NCI-H146 treated with DMSO at 0.1 percent for 48 hours (cell line): ENCODE measurements around the gene AFM.
"Not testable (repeated sequence)": the region's sequence is repeated elsewhere in the genome, so short reads cannot be mapped to it uniquely, and the experiment has no call there.

ENCODE experiments used
- DNase-seq: peaks from one replicate; lab custom pipeline; 2025; ENCODE audit not compliant: unreplicated experiment; lab: John Stamatoyannopoulos, UW

The AFM gene

GRCh38 chr4:73501664-73502265, 20.2 kb downstream of the AFM start:
- DNase-seq: no peak

GRCh38 chr4:73505567-73505966, 24.0 kb downstream of the AFM start:
- DNase-seq: no peak

- no peak for DNase-seq
Measured at GRCh38 chr4:73507541-73507940, 26.0 kb downstream of the AFM start.

DNA sequence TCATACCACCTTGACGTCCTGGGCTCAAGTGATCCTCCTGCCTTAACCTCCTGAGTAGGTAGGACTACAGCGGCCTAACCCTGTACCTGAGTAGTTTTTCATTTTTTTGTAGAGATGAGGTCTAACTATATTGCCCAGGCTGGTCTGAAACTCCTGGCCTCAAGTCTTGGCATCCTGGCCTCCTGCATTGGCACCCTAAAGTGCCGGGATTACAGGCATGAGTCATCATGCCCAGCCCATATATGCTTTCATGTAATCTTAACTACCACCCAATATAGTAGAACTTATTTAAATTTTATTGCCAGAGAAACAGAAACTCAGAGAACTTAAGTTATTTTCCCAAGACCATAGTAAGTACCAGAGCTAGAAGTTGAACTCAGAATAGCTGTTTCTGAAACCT, 27.1 kb downstream of the AFM start:
- no peak for DNase-seq

DNA sequence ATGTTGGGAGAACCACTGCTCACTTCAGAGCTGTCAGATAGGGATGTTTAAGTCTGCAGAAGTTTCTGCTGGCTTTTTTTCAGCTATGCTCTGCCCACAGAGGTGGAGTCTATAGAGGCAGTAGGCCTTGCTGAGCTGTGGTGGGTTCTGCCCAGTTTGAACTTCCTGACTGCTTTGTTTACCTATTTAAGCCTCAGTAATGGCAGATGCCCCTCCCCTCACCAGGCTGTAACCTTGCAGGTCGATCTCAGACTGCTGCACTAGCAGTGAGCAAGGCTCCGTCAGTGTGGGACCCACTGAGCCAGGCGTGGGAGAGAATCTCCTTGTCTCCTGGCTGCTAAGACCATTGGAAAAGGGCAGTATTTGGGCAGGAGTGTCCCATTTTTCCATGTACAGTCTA, 36.8 kb downstream of the AFM start:
- no peak for DNase-seq

- no peak for DNase-seq
Measured at GRCh38 chr4:73520821-73521220, 39.3 kb downstream of the AFM start.

DNA sequence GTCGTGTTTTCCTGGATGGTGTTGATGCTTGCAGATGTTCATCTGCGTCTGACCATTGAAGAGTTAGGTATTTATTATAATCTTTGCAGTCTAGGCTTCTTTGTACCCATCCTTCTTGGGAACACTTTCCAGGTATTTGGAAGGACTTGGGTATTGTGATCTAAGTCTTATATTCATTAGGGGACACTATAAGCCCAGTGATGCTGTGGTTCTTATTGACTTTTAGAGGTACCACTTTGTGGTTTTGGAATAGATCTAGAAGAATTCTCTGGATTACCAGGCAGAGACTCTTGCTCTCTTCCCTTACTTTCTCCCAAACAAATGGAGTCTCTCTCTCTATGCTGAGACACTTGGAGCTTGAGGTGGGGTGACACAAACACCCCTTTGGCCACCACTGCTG, 41.6 kb downstream of the AFM start:
- DNase-seq: peak; percentile 69

GRCh38 chr4:73525611-73526010, 44.1 kb downstream of the AFM start:
- peak; percentile 88 for DNase-seq

- DNase-seq: no peak
Measured at GRCh38 chr4:73527196-73527595, 45.7 kb downstream of the AFM start.

- DNase-seq: no peak
Measured at GRCh38 chr4:73528171-73528570, 46.6 kb downstream of the AFM start.

- DNase-seq: no peak
Measured at GRCh38 chr4:73533515-73534422, 52.2 kb downstream of the AFM start.

DNA sequence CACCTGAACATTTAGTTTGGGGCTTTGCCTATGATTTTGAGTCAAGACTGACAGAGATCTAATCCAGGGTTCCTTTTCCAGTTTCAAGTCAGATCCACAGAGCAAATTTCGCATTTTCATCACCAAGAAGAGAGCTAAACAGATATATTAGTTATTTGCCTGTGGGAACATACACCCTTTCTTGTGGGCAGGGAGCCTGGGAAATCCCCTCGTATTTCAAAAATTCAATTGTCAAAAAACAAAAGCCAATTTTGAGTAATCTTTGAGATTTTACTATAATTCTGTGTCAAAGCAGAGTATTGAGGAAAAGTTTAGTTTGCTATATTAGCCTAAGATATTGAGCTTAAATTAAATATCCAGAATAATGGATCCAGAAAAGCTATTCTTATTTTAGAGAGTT, 56.6 kb downstream of the AFM start:
- no peak for DNase-seq

GRCh38 chr4:73539386-73539785, 57.8 kb downstream of the AFM start:
- no peak for DNase-seq

- no peak for DNase-seq
Measured at GRCh38 chr4:73540826-73541225, 59.3 kb downstream of the AFM start.

- DNase-seq: no peak
Measured at GRCh38 chr4:73541251-73541650, 59.7 kb downstream of the AFM start.

DNA sequence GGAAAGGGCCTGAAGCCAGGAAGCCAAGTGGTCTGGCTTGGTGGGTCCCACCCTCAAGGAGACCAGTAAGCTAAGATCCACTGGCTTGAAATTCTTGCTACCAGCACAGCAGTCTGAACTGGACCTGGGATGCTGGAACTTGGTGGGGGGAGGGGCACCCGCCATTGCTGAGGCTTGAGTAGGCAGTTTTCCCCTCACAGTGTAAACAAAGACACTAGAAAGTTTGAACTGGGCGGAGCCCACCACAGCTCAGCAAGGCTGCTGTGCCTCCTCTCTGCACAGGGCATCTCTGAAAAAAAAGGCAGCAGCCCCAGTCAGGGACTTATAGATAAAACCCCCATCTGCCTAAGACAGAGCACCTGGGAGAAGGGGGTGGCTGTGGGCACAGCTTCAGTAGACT, 63.1 kb downstream of the AFM start:
- no peak for DNase-seq

DNA sequence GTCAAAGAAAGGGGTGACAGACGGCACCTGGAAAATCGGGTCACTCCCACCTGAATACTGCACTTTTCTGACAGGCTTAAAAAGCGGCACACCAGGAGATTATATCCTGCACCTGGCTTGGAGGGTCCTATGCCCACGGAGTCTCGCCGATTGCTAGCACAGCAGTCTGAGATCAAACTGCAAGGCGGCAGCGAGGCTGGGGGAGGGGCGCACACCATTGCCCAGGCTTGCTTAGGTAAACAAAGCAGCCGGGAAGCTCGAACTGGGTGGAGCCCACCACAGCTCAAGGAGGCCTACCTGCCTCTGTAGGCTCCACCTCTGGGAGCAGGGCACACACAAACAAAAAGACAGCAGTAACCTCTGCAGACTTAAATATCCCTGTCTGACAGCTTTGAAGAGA, 69.3 kb downstream of the AFM start:
- not testable (repeated sequence) for DNase-seq
